MCF 10A (cell line): ENCODE data around the gene PLEKHG7. TPM values are rescaled to one million over a fixed set of nuclear protein-coding genes. Genes with fewer than 3 reads are reported as not detected.

Experiments
- BruUV-seq: library from RNA; stranded (reverse); fragments of 400-500 nt; replicated peaks from 2 replicates; lab custom pipeline; 2021; lab: Mats Ljungman, UMichigan
- CTCF ChIA-PET: fragments of 300-600 bp; sonication (Branson Sonifier 250); formaldehyde crosslinking; extraction: SDS; loops from one replicate; lab custom pipeline; 2021; ENCODE audit warnings: antibody characterized with exemption, inconsistent platforms; lab: Yijun Ruan, JAX
- POLR2A ChIA-PET: fragments of 300-600, 350-650 bp; sonication (Branson Sonifier 250); formaldehyde crosslinking; extraction: SDS; loops from one replicate; lab custom pipeline; 2020; ENCODE audit warnings: antibody characterized with exemption, inconsistent platforms; lab: Yijun Ruan, JAX
- DNase-seq: peaks from one replicate; pipeline ENCODE4 v3.0.0-alpha.2; 2018; ENCODE audit not compliant: unreplicated experiment
- H3K27ac Mint-ChIP-seq: one replicate; pipeline ENCODE4 v1.8.0; 2022; ENCODE audit warnings: mild to moderate bottlenecking, low read depth, mixed read lengths; ENCODE audit not compliant: unreplicated experiment
- H3K27me3 Mint-ChIP-seq: one replicate; pipeline ENCODE4 v1.8.0; 2022; ENCODE audit warnings: mixed read lengths; ENCODE audit not compliant: insufficient read depth, unreplicated experiment
- H3K36me3 Mint-ChIP-seq: one replicate; pipeline ENCODE4 v1.8.0; 2022; ENCODE audit warnings: mild to moderate bottlenecking, moderate library complexity, mixed read lengths; ENCODE audit not compliant: insufficient read depth, unreplicated experiment
- H3K4me1 Mint-ChIP-seq: one replicate; pipeline ENCODE4 v1.8.0; 2022; ENCODE audit warnings: mixed read lengths; ENCODE audit not compliant: insufficient read depth, unreplicated experiment
- H3K4me3 Mint-ChIP-seq: one replicate; pipeline ENCODE4 v1.8.0; 2022; ENCODE audit warnings: mild to moderate bottlenecking, moderate library complexity, mixed read lengths; ENCODE audit not compliant: unreplicated experiment
- H3K9me3 Mint-ChIP-seq: one replicate; pipeline ENCODE4 v1.8.0; 2022; ENCODE audit warnings: mixed read lengths; ENCODE audit not compliant: unreplicated experiment
- CTCF ChIP-seq: fragments of 200-600 bp; IDR thresholded peaks from one replicate; pipeline ENCODE4 v1.8.0; 2022; ENCODE audit warnings: antibody characterized with exemption, mild to moderate bottlenecking; ENCODE audit not compliant: unreplicated experiment
- intact Hi-C: fragments of 100-400 bp; cut with micrococcal nuclease; formaldehyde crosslinking; loops from 2 replicates; pipeline ENCODE4 v1.14.1; 2022
- total RNA-seq: library from RNA; stranded (reverse); gene quantifications from 2 replicates; pipeline ENCODE4 v1.2.3, GENCODE V29; 2022

PLEKHG7 gene
- total RNA-seq, 1 experiment from 2014 or later = not detected

- peaks cover 12% of the 10 kb centered on the region for H3K9me3 Mint-ChIP-seq
- ChIA-PET CTCF (interaction anchor here (0.7 to 0.8 kb wide), 2 partner anchors 8 kb away, joined by 3 to 4 read pairs; no protein-coding TSS in a partner anchor), POLR2A (interaction anchor here (0.6 kb wide), 1 partner anchor 843 kb away, joined by 3 read pairs; no protein-coding TSS in a partner anchor)
- BruUV-seq = no TSS peak
- DNase-seq = no peak
- H3K36me3 Mint-ChIP-seq = no peaks in the 10 kb centered on the region
- no peak overlapping the region for H3K4me3 Mint-ChIP-seq
- intact Hi-C loops = no loop called here
- H3K4me1 Mint-ChIP-seq = peaks cover 6% of the 10 kb centered on the region
- no peak overlapping the region for H3K27ac Mint-ChIP-seq
- TF ChIP-seq CTCF = no peak
- H3K27me3 Mint-ChIP-seq = no peaks in the 10 kb centered on the region
Measured at GRCh38 chr12:92721656-92722055, 18.9 kb downstream of the PLEKHG7 start.

- no TSS peak for BruUV-seq
- POLR2A ChIA-PET = interaction anchor here (0.6 kb wide), 1 partner anchor 582 kb away, joined by 3 read pairs; no protein-coding TSS in a partner anchor
- intact Hi-C loops = no loop called here
Measured at GRCh38 chr12:92722897-92723296, 20.1 kb downstream of the PLEKHG7 start.

GRCh38 chr12:92726850-92727249 lies 24.1 kb downstream of the PLEKHG7 start:
- H3K27ac Mint-ChIP-seq = no peak overlapping the region
- POLR2A ChIA-PET = no interaction called here
- no peaks in the 10 kb centered on the region for H3K36me3 Mint-ChIP-seq
- intact Hi-C loops = no loop called here
- no peak for TF ChIP-seq CTCF
- no peaks in the 10 kb centered on the region for H3K4me1 Mint-ChIP-seq
- no TSS peak for BruUV-seq
- no peak for DNase-seq
- CTCF ChIA-PET = no interaction called here
- peaks cover 12% of the 10 kb centered on the region for H3K9me3 Mint-ChIP-seq
- no peaks in the 10 kb centered on the region for H3K27me3 Mint-ChIP-seq
- no peak overlapping the region for H3K4me3 Mint-ChIP-seq

More at GRCh38 chr12:92722897-92723296, 20.1 kb downstream of the PLEKHG7 start:
- Mint-ChIP-seq H3K4me1 (peaks cover 6% of the 10 kb centered on the region), H3K27me3 (no peaks in the 10 kb centered on the region), H3K27ac (no peak overlapping the region), H3K9me3 (peaks cover 12% of the 10 kb centered on the region), H3K4me3 (no peak overlapping the region), H3K36me3 (no peaks in the 10 kb centered on the region)
- no peak for DNase-seq
- CTCF ChIA-PET = no interaction called here
- TF ChIP-seq CTCF = no peak

GRCh38 chr12:92729773-92730305 lies 27.1 kb downstream of the PLEKHG7 start:
- Mint-ChIP-seq H3K4me3 (no peak overlapping the region), H3K4me1 (no peaks in the 10 kb centered on the region), H3K27me3 (no peaks in the 10 kb centered on the region), H3K36me3 (no peaks in the 10 kb centered on the region), H3K9me3 (peaks cover 7% of the 10 kb centered on the region), H3K27ac (no peak overlapping the region)
- TF ChIP-seq CTCF = no peak
- intact Hi-C loops = no loop called here
- POLR2A ChIA-PET = interaction anchor here (1.6 kb wide), 1 partner anchor 53 kb away, joined by 4 read pairs; no protein-coding TSS in a partner anchor
- DNase-seq = no peak
- CTCF ChIA-PET = interaction anchor here (0.6 to 1.1 kb wide), 2 partner anchors 9 to 56 kb away, joined by 3 to 4 read pairs; no protein-coding TSS in a partner anchor
- BruUV-seq = no TSS peak
